Measurements from ENCODE around the gene ESR2. TPM values are rescaled to one million over a fixed set of nuclear protein-coding genes. Genes with fewer than 3 reads are reported as not detected.

Gene ESR2
- total and polyA plus RNA-seq, 2 of the 8 experiments (the other 6 are each of a cell fraction or from before 2014, with no cell fraction given), result 0.19 to 0.23 TPM

GRCh38 chr14:64110802-64111201 is 183.4 kb downstream of the ESR2 start:
- H4K20me1 ChIP-seq (replicated peaks in 1 of 2; ENCODE audit: control insufficient read depth in 1 of 2, insufficient read depth in 2 of 2, low read length in 2 of 2), result no peaks in the 10 kb centered on the region
- no peak overlapping the region for H2BK12ac ChIP-seq (ENCODE audit: low read depth, low read length)
- H3K4me3 ChIP-seq (ENCODE audit: extremely low read depth in 1 of 4, insufficient read depth in 2 of 4, low read depth in 3 of 4, low read length in 4 of 4), result no peak overlapping the region
- H3K9ac ChIP-seq (replicated peaks in 1 of 4; ENCODE audit: extremely low read depth in 1 of 4, low read depth in 3 of 4, low read length in 3 of 4), result no peak overlapping the region
- H3K27me3 ChIP-seq (replicated peaks in 1 of 4; ENCODE audit: control insufficient read depth in 3 of 4, extremely low read depth in 1 of 4, insufficient read depth in 3 of 4, low read length in 3 of 4), result no peaks in the 10 kb centered on the region
- no peaks in the 10 kb centered on the region for H3K23me2 ChIP-seq (ENCODE audit: low read depth, low read length)
- H3K9me3 ChIP-seq (ENCODE audit: insufficient read depth in 2 of 2, low read depth in 1 of 2, low read length in 1 of 2), result no peaks in the 10 kb centered on the region
- no peak for TF ChIP-seq CBX5 (IDR thresholded peaks at IDR 0.05; ENCODE audit: low read depth, low read length)
- no peak for TF ChIP-seq ATF2 (IDR thresholded peaks at IDR 0.05; ENCODE audit: low read length)
- no peak for TF ChIP-seq HDAC2 (IDR thresholded peaks at IDR 0.05; ENCODE audit: borderline replicate concordance in 1 of 2, low read depth in 2 of 2, low read length in 2 of 2)
- TF ChIP-seq FOSL1 (IDR thresholded peaks at IDR 0.05; ENCODE audit: insufficient read depth, low read depth, low read length), result no peak
- no peak for TF ChIP-seq EGR1 (IDR thresholded peaks at IDR 0.05; ENCODE audit: borderline replicate concordance, low read depth, low read length)
- no peak for TF ChIP-seq JUND (IDR thresholded peaks at IDR 0.05; ENCODE audit: low read length)
- TF ChIP-seq SIX5 (IDR thresholded peaks at IDR 0.05; ENCODE audit: low read depth, low read length), result no peak
- no peak for TF ChIP-seq SUZ12 (IDR thresholded peaks at IDR 0.05; ENCODE audit: low read length)
- TF ChIP-seq CREB1 (IDR thresholded peaks at IDR 0.05), result no peak
- no peak for TF ChIP-seq MAX (IDR thresholded peaks at IDR 0.05)
- no peak overlapping the region for H4K8ac ChIP-seq (ENCODE audit: extremely low read depth, insufficient read depth, low read length)
- H3K4me1 ChIP-seq (replicated peaks in 1 of 4; ENCODE audit: control insufficient read depth in 3 of 4, insufficient read depth in 4 of 4, low read length in 3 of 4), result peaks cover 0 to 8% (median 2%) of the 10 kb centered on the region in 4 experiments; a peak in 3 of 7 replicates
- peaks cover 0 to 4% (median 3%) of the 10 kb centered on the region in 4 experiments; a peak in 2 of 8 replicates for H3K36me3 ChIP-seq (ENCODE audit: control insufficient read depth in 2 of 4, insufficient read depth in 4 of 4, low read length in 3 of 4)
- no peaks in the 10 kb centered on the region for H3K79me2 ChIP-seq (ENCODE audit: control insufficient read depth in 1 of 2, insufficient read depth in 2 of 2, low read length in 2 of 2)
- no peak overlapping the region for H3K14ac ChIP-seq (ENCODE audit: insufficient read length)
- no peak overlapping the region for H2BK20ac ChIP-seq (ENCODE audit: low read length)
- WGBS, 2 experiments (ENCODE audit: extremely low coverage in 1 of 2, insufficient coverage in 1 of 2, insufficient read length in 1 of 2, insufficient replicate concordance in 2 of 2, low coverage in 1 of 2, low lambda C conversion rate in 2 of 2, missing lambda C conversion rate in 1 of 2), result 83% methylated on average over 1 of the region's 1 CpG; no CpG with 5 or more reads in 1 of the 2 experiments
- H3K27ac ChIP-seq (ENCODE audit: low read depth, low read length), result no peak overlapping the region
- no peak overlapping the region for H2BK120ac ChIP-seq (replicated peaks; ENCODE audit: low read depth, low read length)
- H4K91ac ChIP-seq (replicated peaks; ENCODE audit: insufficient read length, low read length), result no peak overlapping the region
- H3K23ac ChIP-seq (ENCODE audit: insufficient read length), result no peak overlapping the region
- no peaks in the 10 kb centered on the region for H3K79me1 ChIP-seq (ENCODE audit: low read depth, low read length)
- no peak overlapping the region for H2BK5ac ChIP-seq (ENCODE audit: low read depth, low read length)
- no peak overlapping the region for H3K4me2 ChIP-seq (ENCODE audit: insufficient read depth in 1 of 2, low read depth in 2 of 2, low read length in 2 of 2)
- H3K18ac ChIP-seq (ENCODE audit: extremely low read depth, low read length), result no peak overlapping the region
- no peak overlapping the region for H2AFZ ChIP-seq (ENCODE audit: low read length)
- no peak overlapping the region for H2BK15ac ChIP-seq (ENCODE audit: low read length)
- H3K56ac ChIP-seq (replicated peaks; ENCODE audit: insufficient read length, low read depth, low read length), result no peak overlapping the region
- H3K4ac ChIP-seq (replicated peaks; ENCODE audit: insufficient read length, low read depth, low read length), result no peak overlapping the region
- ChIA-PET POLR2A (ENCODE audit: partially characterized antibody) (no interaction called here), CTCF (ENCODE audit: partially characterized antibody) (interaction anchor here (0.7 to 0.8 kb wide), 3 partner anchors 31 to 544 kb away, joined by 3 to 5 read pairs (median 5); no protein-coding TSS in a partner anchor)
- no peak for FAIRE-seq
- no peak for DNase-seq (ENCODE audit: low read depth in 1 of 2, low spot score in 2 of 2)
- H2AK5ac ChIP-seq (ENCODE audit: low read depth, low read length), result no peak overlapping the region
- no peak overlapping the region for H4K5ac ChIP-seq (ENCODE audit: insufficient read length, low read depth, low read length)
